ENCODE data around the gene DENND4A.

Gene DENND4A

DNA sequence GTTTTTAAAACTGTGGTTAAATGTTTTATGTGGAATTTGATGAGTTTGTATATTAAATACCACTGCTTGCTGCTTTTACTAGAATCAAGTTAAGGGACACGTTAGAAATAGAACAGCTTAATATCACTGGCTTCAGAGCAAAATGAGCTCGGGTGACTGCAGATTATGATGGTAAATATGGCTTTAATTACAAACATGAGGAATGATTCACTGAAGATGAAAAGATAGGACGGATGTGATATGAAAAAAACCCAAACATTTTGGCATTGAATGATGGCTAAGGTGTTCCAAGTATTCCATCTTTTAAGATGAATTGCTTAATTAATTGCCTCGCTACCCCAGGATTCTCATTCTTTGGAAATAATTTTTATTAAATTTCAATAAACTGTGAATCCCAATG, 136.6 kb downstream of the DENND4A start:
- no peak for DNase-seq (ENCODE audit: low read depth)
- TF ChIP-seq CTCF (IDR thresholded peaks at IDR 0.05; ENCODE audit: insufficient read depth, low read depth, low read length, missing control alignments) = no peak
- H3K4me3 ChIP-seq (ENCODE audit: low read depth, low read length) = no peak overlapping the region

DNA sequence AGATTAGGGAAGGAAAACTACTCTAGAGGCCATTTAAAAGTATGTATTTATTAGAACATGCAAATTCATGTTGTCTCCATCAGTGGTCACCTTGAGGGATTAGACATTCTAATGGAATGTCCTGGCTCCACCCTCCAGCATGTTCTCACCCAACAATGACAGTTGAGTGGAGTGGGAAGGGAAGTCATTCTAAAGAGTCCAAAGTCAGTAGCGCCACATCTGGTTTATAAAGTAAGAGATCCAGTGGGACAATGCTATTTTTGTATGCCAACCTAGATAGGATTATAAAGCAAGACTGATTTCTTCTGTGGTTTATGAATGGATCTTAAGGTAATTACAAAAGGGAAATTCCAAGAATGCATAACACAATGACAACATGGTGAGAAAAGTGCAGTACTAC, 137.1 kb downstream of the DENND4A start:
- no peak for TF ChIP-seq CTCF (IDR thresholded peaks at IDR 0.05; ENCODE audit: insufficient read depth, low read depth, low read length, missing control alignments)
- DNase-seq (ENCODE audit: low read depth) = no peak
- no peak overlapping the region for H3K4me3 ChIP-seq (ENCODE audit: low read depth, low read length)

DNA sequence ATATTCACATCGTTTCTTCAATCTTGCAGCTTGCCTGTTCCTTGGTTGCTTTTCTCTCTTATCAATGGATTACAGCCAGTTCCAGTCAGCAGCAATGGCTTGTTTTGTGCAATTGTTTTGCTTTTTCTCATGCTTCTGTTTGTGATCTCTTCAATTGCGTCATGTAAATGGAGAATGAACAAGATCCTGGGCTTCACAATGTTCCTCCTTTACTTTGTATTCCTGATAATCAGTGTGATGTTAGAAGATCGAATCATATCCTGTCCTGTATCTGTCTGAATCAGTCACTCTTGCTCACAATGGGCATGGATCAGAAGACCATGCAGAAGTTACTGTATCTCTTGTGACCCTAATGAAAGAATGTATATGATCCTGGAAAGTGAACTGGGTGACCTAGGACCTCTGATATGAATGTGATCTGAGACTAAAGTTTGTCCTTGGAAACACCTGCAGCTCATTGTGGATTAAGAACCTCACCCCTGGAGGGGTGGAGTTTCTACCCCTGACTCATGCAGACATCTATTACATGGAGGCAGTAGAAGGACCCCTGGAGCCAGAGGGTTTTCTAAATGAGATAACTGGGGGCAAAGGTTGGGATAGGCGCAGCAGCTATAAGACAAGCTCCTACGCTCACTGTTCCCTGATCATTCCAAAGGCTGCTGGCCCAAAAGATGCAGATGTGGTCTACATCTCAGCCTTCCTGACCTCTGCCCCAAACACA, 138.1 kb downstream of the DENND4A start:
- TF ChIP-seq CTCF (IDR thresholded peaks at IDR 0.05; ENCODE audit: insufficient read depth, low read depth, low read length, missing control alignments) = no peak
- no peak for DNase-seq (ENCODE audit: low read depth)

DNA sequence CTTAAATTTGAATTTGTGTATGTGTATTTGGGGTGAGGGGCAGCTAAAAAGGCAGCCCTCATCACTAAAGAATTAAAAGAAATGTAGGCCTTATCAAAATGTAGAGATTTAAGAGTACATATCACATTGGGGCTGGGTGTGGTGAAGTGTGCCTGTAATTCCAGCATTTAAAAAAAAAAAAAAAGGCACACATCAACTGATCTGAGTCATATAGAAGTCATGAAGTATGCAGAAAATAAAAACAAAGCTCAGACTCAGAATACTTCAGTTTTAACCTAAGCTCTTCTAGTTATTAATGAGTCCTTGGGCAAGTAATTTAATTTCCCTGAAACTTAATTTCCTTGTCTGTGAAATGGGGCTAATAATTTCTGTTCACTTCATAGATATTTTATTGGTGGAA, 138.8 kb downstream of the DENND4A start:
- H3K4me3 ChIP-seq (ENCODE audit: low read depth, low read length) = no peak overlapping the region
- no peak for TF ChIP-seq CTCF (IDR thresholded peaks at IDR 0.05; ENCODE audit: insufficient read depth, low read depth, low read length, missing control alignments)
- DNase-seq (ENCODE audit: low read depth) = no peak

More for the DNA sequence above, 138.1 kb downstream of the DENND4A start:
- H3K4me3 ChIP-seq (ENCODE audit: low read depth, low read length) = no peak overlapping the region

GRCh38 chr15:65651831-65652749, 140.0 kb downstream of the DENND4A start:
- TF ChIP-seq CTCF (IDR thresholded peaks at IDR 0.05; ENCODE audit: insufficient read depth, low read depth, low read length, missing control alignments) = no peak
- DNase-seq (ENCODE audit: low read depth) = no peak
- no peak overlapping the region for H3K4me3 ChIP-seq (ENCODE audit: low read depth, low read length)

GRCh38 chr15:65651042-65651322, 141.1 kb downstream of the DENND4A start:
- TF ChIP-seq CTCF (IDR thresholded peaks at IDR 0.05; ENCODE audit: insufficient read depth, low read depth, low read length, missing control alignments) = no peak

More at GRCh38 chr15:65651042-65651322, 141.1 kb downstream of the DENND4A start:
- no peak for DNase-seq (ENCODE audit: low read depth)
- no peak overlapping the region for H3K4me3 ChIP-seq (ENCODE audit: low read depth, low read length)
